GM18868 (cell line): ENCODE data around the gene CTDSPL.

ENCODE experiments used
- ATAC-seq: cut with Tn5 transposase; IDR thresholded peaks from one replicate; pipeline ENCODE4 v1.9.1; 2021; ENCODE audit warnings: mild to moderate bottlenecking, moderate library complexity; ENCODE audit not compliant: unreplicated experiment

Gene CTDSPL

GRCh38 chr3:37910671-37911400 lies 49.2 kb downstream of the CTDSPL start:
- ATAC-seq, result no peak

- ATAC-seq, result no peak
Measured at GRCh38 chr3:37912052-37912733, 50.5 kb downstream of the CTDSPL start.

- ATAC-seq, result no peak
Measured at GRCh38 chr3:37913522-37913921, 51.8 kb downstream of the CTDSPL start.

GRCh38 chr3:37916685-37917084 lies 55.0 kb downstream of the CTDSPL start:
- no peak for ATAC-seq

GRCh38 chr3:37918627-37919026 lies 56.9 kb downstream of the CTDSPL start:
- ATAC-seq, result no peak

- ATAC-seq, result no peak
Measured at GRCh38 chr3:37920156-37920699, 58.5 kb downstream of the CTDSPL start.

- ATAC-seq, result no peak
Measured at GRCh38 chr3:37921025-37921424, 59.3 kb downstream of the CTDSPL start.

- no peak for ATAC-seq
Measured at GRCh38 chr3:37922721-37923568, 61.3 kb downstream of the CTDSPL start.

GRCh38 chr3:37923569-37924040 lies 61.9 kb downstream of the CTDSPL start:
- ATAC-seq, result no peak

- ATAC-seq, result no peak
Measured at GRCh38 chr3:37924453-37924852, 62.8 kb downstream of the CTDSPL start.

GRCh38 chr3:37925157-37925556 lies 63.5 kb downstream of the CTDSPL start:
- no peak for ATAC-seq

GRCh38 chr3:37926611-37927010 lies 64.9 kb downstream of the CTDSPL start:
- ATAC-seq, result no peak

- no peak for ATAC-seq
Measured at GRCh38 chr3:37930495-37930894, 68.8 kb downstream of the CTDSPL start.

- no peak for ATAC-seq
Measured at GRCh38 chr3:37932505-37932904, 70.8 kb downstream of the CTDSPL start.

GRCh38 chr3:37934631-37935289 lies 73.1 kb downstream of the CTDSPL start:
- ATAC-seq, result no peak

GRCh38 chr3:37935290-37935668 lies 73.6 kb downstream of the CTDSPL start:
- ATAC-seq, result no peak

GRCh38 chr3:37935756-37936666 lies 74.3 kb downstream of the CTDSPL start:
- no peak for ATAC-seq

- no peak for ATAC-seq
Measured at GRCh38 chr3:37937156-37937555, 75.5 kb downstream of the CTDSPL start.

GRCh38 chr3:37938011-37938410 lies 76.3 kb downstream of the CTDSPL start:
- ATAC-seq, result no peak
